ENCODE measurements around the gene MRE11.

Gene MRE11

DNA sequence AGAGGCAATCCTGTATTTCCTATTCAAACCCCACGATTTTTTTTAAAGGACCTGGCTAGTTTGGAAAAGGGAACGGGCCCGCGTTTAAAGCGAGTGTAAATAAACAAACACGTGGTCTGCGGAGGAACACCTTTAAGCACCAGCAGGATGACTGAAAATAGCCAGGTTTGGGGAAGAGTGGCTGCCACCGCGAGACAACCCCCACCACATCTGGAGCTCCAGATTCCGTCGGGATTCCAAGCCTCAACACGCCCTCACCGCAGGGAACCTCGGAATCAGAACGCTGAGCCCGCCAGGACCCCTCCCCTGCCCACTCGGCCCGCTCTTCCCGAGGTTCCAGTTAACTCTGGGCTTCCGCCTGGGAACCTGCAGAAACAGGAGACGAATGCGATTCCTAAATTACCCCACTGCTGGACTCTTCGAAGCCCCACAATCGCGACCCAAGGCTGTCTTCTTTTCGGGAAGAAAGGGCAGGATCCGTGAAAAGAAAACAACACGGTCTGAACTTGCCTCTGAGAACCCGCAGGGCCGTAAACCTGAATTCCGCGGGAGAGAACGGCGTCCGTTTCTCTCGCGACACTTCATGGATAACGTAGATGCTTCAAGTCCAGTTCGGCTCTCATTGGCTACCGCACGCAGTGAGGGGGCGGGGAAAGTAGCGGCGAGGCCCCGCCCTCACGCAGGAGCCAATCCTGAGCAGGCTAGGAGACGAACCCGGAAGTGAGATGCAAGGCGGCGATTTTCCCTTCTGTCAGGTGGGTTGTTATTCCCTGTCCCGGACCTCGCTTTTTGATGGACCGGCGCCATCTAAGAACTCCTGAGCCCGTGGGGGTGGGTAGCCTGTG, at the start of gene MRE11, which contains the start of gene ANKRD49:
MRE11 (minus strand) TSS at position 564 of the 845 bp plus-strand sequence. CDS start 1,043 bp downstream, outside the sequence.
ANKRD49 (plus strand) TSS at position 704 of the 845 bp plus-strand sequence. CDS start 2,710 bp downstream, outside the sequence.
- peak; percentile 97 for DNase-seq (ENCODE audit: low spot score)

DNA sequence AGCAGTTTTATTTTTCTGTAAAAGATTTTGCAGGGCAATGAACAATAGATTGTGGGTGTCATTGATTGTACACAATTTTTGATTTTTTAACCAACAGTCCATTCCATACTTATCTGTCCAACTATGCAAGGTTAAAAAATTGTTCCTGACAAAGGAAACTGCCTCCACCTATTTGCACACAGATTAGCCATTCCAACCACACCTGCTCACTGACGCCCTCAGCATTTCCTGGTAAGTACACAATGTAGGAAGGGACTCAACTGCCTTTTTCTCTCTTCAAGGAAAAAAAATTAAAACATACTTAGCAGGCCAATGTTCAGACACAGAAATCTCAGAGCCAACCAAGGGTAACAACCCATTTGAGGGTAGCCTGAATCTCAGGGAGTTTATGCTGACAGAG, 45.8 kb upstream of the MRE11 start:
- no peak for DNase-seq (ENCODE audit: low spot score)

GRCh38 chr11:94537031-94537600, 43.5 kb upstream of the MRE11 start:
- no peak for DNase-seq (ENCODE audit: low spot score)

DNA sequence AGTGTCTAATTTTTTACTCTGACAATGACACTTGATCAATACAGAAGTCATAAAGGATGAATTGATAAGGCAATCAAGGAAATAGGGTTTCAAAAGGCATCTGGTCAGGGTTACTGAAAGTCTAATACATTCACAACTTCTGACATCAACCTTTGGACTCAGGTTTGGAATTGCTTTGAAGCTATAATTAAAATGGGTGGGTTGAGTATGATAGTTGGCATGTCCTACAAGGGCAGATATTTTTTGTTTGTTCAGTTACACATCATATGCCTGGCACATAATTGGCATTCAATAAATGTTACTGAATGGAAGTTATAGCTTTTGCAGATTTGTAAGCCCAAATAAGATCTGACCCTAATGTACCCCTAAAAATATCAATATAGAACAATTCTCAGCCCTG, 42.7 kb upstream of the MRE11 start:
- no peak for DNase-seq (ENCODE audit: low spot score)

GRCh38 chr11:94533696-94534630, 40.3 kb upstream of the MRE11 start:
- no peak for DNase-seq (ENCODE audit: low spot score)

DNA sequence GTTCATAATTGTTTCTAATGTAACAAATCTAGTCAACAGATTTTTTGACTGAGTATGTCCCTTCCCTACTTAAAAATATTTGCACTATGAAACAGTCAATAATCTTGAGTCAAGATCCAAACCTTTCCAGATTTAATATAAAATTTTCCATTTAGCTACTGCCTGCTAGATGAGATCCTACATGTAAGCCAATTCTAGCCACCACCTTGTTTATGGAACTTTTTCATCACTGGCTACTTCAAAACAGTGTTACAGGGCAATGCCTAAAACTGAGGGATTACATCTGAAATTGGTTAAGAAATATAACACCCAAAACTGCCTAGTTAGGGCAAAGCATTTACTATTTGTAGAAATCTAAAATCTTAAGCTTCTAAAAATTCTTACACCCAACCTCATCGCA, 39.6 kb upstream of the MRE11 start:
- no peak for DNase-seq (ENCODE audit: low spot score)

DNA sequence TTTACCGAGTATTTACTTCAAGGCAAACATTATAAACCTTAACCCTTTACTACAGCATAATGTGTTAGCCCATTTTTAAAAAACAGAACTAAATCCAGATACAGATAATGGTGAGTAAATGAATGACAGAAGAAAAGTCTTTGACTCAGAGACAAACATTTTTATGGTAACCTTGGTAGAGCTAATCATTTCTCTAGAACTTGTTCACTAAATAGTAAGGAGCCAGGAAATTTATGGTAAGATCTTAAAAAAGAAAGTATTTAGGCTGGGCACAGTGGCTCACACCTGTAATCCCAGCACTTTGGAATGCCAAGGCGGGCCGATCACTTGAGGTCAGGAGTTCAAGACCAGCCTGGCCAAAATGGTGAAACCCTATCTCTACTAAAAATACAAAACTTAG, 38.6 kb upstream of the MRE11 start:
- DNase-seq (ENCODE audit: low spot score): no peak

GRCh38 chr11:94528551-94528950, 34.9 kb upstream of the MRE11 start:
- no peak for DNase-seq (ENCODE audit: low spot score)

- DNase-seq (ENCODE audit: low spot score): no peak
Measured at GRCh38 chr11:94526645-94527438, 33.2 kb upstream of the MRE11 start.

- DNase-seq (ENCODE audit: low spot score): no peak
Measured at GRCh38 chr11:94525546-94526324, 32.1 kb upstream of the MRE11 start.

GRCh38 chr11:94524341-94524740, 30.7 kb upstream of the MRE11 start:
- no peak for DNase-seq (ENCODE audit: low spot score)

GRCh38 chr11:94521684-94522083, 28.0 kb upstream of the MRE11 start:
- no peak for DNase-seq (ENCODE audit: low spot score)

- DNase-seq (ENCODE audit: low spot score): no peak
Measured at GRCh38 chr11:94519478-94520084, 25.9 kb upstream of the MRE11 start.

GRCh38 chr11:94518300-94518699, 24.7 kb upstream of the MRE11 start:
- no peak for DNase-seq (ENCODE audit: low spot score)

DNA sequence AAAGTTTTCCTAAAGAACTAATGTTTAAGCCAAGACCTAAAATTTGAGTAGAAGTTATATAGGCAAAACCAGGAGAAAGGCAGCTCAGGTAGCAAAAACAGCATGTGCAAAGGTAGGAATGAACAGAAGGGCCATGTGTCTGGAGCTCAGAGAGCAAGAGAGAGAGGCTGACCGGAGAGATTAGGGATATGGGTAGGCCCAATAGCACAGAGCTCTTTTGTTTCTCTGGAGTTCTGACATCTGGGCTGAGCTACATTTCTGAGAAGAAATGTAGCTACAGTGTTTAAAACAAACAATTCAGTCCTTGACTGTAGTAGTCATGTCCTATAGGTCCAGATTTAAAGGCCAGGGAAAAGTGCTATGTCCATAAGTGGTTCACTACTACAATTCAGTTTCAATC, 23.1 kb upstream of the MRE11 start:
- no peak for DNase-seq (ENCODE audit: low spot score)

GRCh38 chr11:94515398-94515797, 21.8 kb upstream of the MRE11 start:
- no peak for DNase-seq (ENCODE audit: low spot score)

- no peak for DNase-seq (ENCODE audit: low spot score)
Measured at GRCh38 chr11:94513091-94513490, 19.4 kb upstream of the MRE11 start.

- DNase-seq (ENCODE audit: low spot score): peak; percentile 90
Measured at GRCh38 chr11:94511932-94512781, 18.5 kb upstream of the MRE11 start, which contains the start of gene C11orf97. TSS of gene C11orf97 (plus strand) at chr11:94512461. CDS start at chr11:94512529, 68 bp downstream.

DNA sequence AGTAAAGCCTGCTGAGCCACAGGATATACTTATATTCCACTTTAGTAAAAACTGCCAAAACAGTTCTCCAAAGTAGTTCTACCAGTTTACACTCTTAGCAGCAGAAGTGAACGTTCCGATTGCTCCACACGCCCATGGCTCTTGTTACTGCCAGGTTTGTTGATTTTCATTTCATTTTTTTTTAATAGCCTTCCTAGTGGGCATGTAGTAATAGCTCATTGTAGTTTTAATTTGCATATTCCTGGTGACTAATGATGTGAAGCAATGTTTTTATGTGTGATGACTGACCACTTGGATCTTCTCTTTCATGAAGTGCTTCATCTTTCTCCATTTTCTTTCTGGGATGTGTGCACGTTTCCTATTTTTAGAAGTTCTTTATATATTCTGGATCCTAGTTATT, 13.8 kb upstream of the MRE11 start:
- no peak for DNase-seq (ENCODE audit: low spot score)

Data from ecto neural progenitor cell (in vitro differentiated cells).